Colonic mucosa (tissue), 4 donors: ENCODE measurements around the gene FAU. TPM values are rescaled to one million over a fixed set of nuclear protein-coding genes. Genes with fewer than 3 reads are reported as not detected.

Source experiments
- DNase-seq: peaks from one replicate; pipeline ENCODE4 v3.0.0-alpha.2; 2020
- H3K27ac ChIP-seq: fragments of 200-600 bp; one replicate; pipeline ENCODE4 v1.8.0; 2021
- H3K27me3 ChIP-seq: fragments of 200-600 bp; one replicate; pipeline ENCODE4 v1.8.0; 2021
- H3K36me3 ChIP-seq: fragments of 200-600 bp; one replicate; pipeline ENCODE4 v1.8.0; 2021
- H3K4me1 ChIP-seq: fragments of 200-600 bp; one replicate; pipeline ENCODE4 v1.8.0; 2021; ENCODE audit warnings: mild to moderate bottlenecking
- H3K4me3 ChIP-seq: fragments of 200-600 bp; one replicate; pipeline ENCODE4 v1.8.0; 2021
- H3K9ac ChIP-seq, 2 donors: one replicate each; pipeline ENCODE4 v1.7.0; 2013; ENCODE audit warnings: control low read depth in 2 of 2, low read depth in 2 of 2, low read length in 2 of 2
- H3K9me3 ChIP-seq: fragments of 200-600 bp; one replicate; pipeline ENCODE4 v1.8.0; 2021
- CTCF ChIP-seq: fragments of 200-600 bp; IDR thresholded peaks from one replicate; pipeline ENCODE4 v1.8.0; 2022; ENCODE audit warnings: antibody characterized with exemption, mild to moderate bottlenecking
- intact Hi-C: fragments of 100-400 bp; cut with DNase I; formaldehyde crosslinking; loops from one replicate; pipeline ENCODE4 v1.14.1; 2022
- total RNA-seq, 2 donors: library from RNA; stranded (reverse); fragmentation: NEBNext Ultra II Directional in 1 of 2; extraction: Animal tissue kit (Norgen Biotek cat#: 25700) in 1 of 2; gene quantifications; one replicate each; pipeline ENCODE4 v1.2.1, GENCODE V29; 2021
- donor health status: healthy.
- donor health status: DM: no; HTN: no; CAD: no.
- donor health status: DM: no; HTN: no; CAD: no.

Gene FAU
- total RNA-seq, 2 donors from 2014 or later: 752 to 950 TPM

- Histone ChIP-seq H3K4me1 (peaks cover 14% of the 10 kb centered on the region), H3K9ac (no peak overlapping the region), H3K9me3 (no peaks in the 10 kb centered on the region), H3K4me3 (no peak overlapping the region), H3K36me3 (peaks cover 56% of the 10 kb centered on the region), H3K27me3 (no peaks in the 10 kb centered on the region), H3K27ac (no peak overlapping the region)
- no peak for DNase-seq
- intact Hi-C loops: no loop called here
- TF ChIP-seq CTCF: no peak
Measured at GRCh38 chr11:65128182-65129145, 6.5 kb upstream of the FAU start.

DNA sequence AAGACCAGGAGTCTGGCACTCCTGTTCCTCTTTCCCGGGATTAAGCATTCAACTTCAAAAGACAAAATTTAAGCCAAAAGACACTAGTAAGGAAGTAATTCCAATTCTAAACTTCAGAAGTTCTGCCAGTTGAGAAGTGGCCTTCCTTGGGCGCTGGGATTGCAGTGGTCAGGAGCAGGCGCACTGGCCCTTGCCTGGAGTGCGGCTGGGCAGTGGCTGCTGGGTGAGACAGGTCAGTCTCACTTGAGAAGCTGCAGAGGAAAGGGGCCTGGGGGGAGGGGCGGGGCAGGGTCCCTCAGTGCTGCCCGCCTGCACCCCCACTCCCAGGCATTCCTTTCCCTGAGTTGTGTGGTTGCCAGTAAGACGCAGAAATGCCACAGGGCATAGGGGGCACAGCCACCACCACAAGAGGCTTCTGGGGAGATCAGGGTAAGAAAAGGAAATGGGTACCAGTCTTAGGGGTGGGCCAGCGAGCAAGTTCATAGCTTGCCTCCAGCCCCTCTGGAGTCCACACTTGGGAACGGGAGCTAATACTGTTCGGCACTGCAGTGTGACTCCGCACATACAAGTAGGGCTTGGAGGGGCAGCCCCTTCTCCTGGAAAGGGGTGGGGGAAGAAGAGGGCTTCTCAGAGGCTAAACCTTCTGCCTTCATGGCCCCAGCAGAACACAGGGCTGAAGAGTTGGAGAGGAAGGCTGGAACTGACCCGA is 5.7 kb upstream of the FAU start:
- TF ChIP-seq CTCF: no peak
- Histone ChIP-seq H3K4me3 (no peak overlapping the region), H3K27me3 (no peaks in the 10 kb centered on the region), H3K9ac (no peak overlapping the region), H3K4me1 (peaks cover 12% of the 10 kb centered on the region), H3K27ac (no peak overlapping the region), H3K36me3 (peaks cover 56% of the 10 kb centered on the region), H3K9me3 (no peaks in the 10 kb centered on the region)
- intact Hi-C loops: no loop called here
- no peak for DNase-seq

DNA sequence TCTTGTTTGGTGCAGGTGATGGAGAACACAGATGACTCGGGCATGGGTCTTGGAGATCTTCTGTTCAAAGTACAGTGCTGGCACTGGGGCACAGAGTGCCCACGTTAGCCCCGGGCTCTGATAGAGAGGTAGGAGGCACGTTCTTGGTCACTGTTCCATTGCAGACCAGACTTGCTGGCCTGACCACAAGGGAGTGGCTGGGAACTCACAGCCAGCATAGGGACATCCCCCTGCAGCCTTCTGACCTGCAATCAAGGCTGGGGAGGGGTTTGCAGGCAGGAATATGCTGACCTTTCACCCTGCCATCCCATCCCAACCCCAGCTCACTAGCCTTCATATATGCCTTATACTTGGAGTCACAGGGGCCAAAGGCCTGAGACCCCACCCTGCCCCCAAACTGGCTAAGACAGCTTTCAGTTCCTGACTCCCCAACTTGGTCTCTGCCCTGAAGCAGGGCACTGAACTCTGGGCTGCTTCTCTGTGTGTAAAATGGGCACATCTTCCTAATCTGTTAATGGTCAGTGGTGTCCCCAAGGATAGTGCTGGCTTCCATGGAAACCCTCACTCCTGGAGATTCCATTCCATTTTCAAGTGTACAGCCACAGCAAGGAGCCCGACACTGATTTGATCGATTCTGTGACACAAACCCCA is 4.8 kb upstream of the FAU start:
- Histone ChIP-seq H3K36me3 (peaks cover 56% of the 10 kb centered on the region), H3K27me3 (no peaks in the 10 kb centered on the region), H3K4me3 (no peak overlapping the region), H3K27ac (no peak overlapping the region), H3K9me3 (no peaks in the 10 kb centered on the region), H3K9ac (no peak overlapping the region), H3K4me1 (peaks cover 7% of the 10 kb centered on the region)
- no peak for DNase-seq
- no peak for TF ChIP-seq CTCF
- intact Hi-C loops: no loop called here

- Histone ChIP-seq H3K27me3 (no peaks in the 10 kb centered on the region), H3K9ac (no peak overlapping the region), H3K27ac (no peak overlapping the region), H3K36me3 (peaks cover 48% of the 10 kb centered on the region), H3K4me3 (no peak overlapping the region), H3K9me3 (no peaks in the 10 kb centered on the region), H3K4me1 (peaks cover 7% of the 10 kb centered on the region)
- DNase-seq: no peak
- intact Hi-C loops: no loop called here
- TF ChIP-seq CTCF: no peak
Measured at GRCh38 chr11:65125197-65126056, 3.5 kb upstream of the FAU start.
